ENCODE measurements around the gene RPS6KA1.
"Not testable (repeated sequence)": the region's sequence is repeated elsewhere in the genome, so short reads cannot be mapped to it uniquely, and the experiment has no call there.

Gene RPS6KA1

GRCh38 chr1:26493938-26494337, 35.6 kb upstream of the RPS6KA1 start:
- ATAC-seq (ENCODE audit: low read depth) = no peak
- Histone ChIP-seq H3K27ac (ENCODE audit: poor library complexity, severe bottlenecking) (no peak overlapping the region), H3K36me3 (ENCODE audit: low read depth) (no peaks in the 10 kb centered on the region), H3K9me3 (ENCODE audit: severe bottlenecking) (no peaks in the 10 kb centered on the region), H3K27me3 (ENCODE audit: insufficient read depth, poor library complexity, severe bottlenecking) (no peaks in the 10 kb centered on the region), H3K4me1 (ENCODE audit: insufficient read depth, poor library complexity, severe bottlenecking) (no peaks in the 10 kb centered on the region), H3K4me3 (ENCODE audit: severe bottlenecking) (no peak overlapping the region)
- TF ChIP-seq, protein P1, sequence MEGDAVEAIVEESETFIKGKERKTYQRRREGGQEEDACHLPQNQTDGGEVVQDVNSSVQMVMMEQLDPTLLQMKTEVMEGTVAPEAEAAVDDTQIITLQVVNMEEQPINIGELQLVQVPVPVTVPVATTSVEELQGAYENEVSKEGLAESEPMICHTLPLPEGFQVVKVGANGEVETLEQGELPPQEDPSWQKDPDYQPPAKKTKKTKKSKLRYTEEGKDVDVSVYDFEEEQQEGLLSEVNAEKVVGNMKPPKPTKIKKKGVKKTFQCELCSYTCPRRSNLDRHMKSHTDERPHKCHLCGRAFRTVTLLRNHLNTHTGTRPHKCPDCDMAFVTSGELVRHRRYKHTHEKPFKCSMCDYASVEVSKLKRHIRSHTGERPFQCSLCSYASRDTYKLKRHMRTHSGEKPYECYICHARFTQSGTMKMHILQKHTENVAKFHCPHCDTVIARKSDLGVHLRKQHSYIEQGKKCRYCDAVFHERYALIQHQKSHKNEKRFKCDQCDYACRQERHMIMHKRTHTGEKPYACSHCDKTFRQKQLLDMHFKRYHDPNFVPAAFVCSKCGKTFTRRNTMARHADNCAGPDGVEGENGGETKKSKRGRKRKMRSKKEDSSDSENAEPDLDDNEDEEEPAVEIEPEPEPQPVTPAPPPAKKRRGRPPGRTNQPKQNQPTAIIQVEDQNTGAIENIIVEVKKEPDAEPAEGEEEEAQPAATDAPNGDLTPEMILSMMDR (IDR thresholded peaks at IDR 0.05; ENCODE audit: poor library complexity, severe bottlenecking) = no peak
- DNase-seq (ENCODE audit: low spot score) = no peak

DNA sequence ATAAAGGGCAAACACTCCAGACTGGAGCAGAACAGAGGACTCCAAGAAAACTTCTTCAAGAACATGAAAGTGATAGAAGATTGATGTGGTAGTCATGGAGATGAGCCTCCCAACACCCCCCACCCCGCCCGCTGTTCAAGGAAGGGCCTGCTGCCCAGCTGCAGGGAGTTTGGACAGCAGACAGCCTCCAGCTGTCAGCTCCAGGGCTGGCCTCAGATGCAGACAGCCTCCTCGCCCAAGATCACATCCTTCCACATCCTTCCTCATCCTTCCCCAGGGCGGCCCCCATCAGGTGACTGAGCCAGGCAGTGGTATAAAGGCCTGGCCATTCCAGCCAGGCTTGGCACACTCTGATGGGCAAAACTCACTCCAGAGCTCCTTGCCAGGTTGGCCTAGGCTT, 32.7 kb upstream of the RPS6KA1 start:
- TF ChIP-seq, protein P1 (IDR thresholded peaks at IDR 0.05; ENCODE audit: poor library complexity, severe bottlenecking) = no peak
- no peaks in the 10 kb centered on the region for H3K9me3 ChIP-seq (ENCODE audit: severe bottlenecking)
- peaks cover 4% of the 10 kb centered on the region for H3K4me1 ChIP-seq (ENCODE audit: insufficient read depth, poor library complexity, severe bottlenecking)
- no peaks in the 10 kb centered on the region for H3K27me3 ChIP-seq (ENCODE audit: insufficient read depth, poor library complexity, severe bottlenecking)
- ATAC-seq (ENCODE audit: low read depth) (no peak), DNase-seq (ENCODE audit: low spot score) (no peak)
- H3K27ac ChIP-seq (ENCODE audit: poor library complexity, severe bottlenecking) = no peak overlapping the region
- H3K36me3 ChIP-seq (ENCODE audit: low read depth) = no peaks in the 10 kb centered on the region
- H3K4me3 ChIP-seq (ENCODE audit: severe bottlenecking) = no peak overlapping the region

- no peak overlapping the region for H3K27ac ChIP-seq (ENCODE audit: poor library complexity, severe bottlenecking)
- DNase-seq (ENCODE audit: low spot score) = no peak
- H3K9me3 ChIP-seq (ENCODE audit: severe bottlenecking) = no peaks in the 10 kb centered on the region
- ATAC-seq (ENCODE audit: low read depth) = no peak
- TF ChIP-seq, protein P1 (IDR thresholded peaks at IDR 0.05; ENCODE audit: poor library complexity, severe bottlenecking) = no peak
- H3K27me3 ChIP-seq (ENCODE audit: insufficient read depth, poor library complexity, severe bottlenecking) = no peaks in the 10 kb centered on the region
- H3K4me1 ChIP-seq (ENCODE audit: insufficient read depth, poor library complexity, severe bottlenecking) = peaks cover 4% of the 10 kb centered on the region
- H3K36me3 ChIP-seq (ENCODE audit: low read depth) = no peaks in the 10 kb centered on the region
- H3K4me3 ChIP-seq (ENCODE audit: severe bottlenecking) = no peak overlapping the region
Measured at GRCh38 chr1:26498894-26499293, 30.7 kb upstream of the RPS6KA1 start.

GRCh38 chr1:26500488-26501175, 28.9 kb upstream of the RPS6KA1 start:
- Histone ChIP-seq H3K4me1 (ENCODE audit: insufficient read depth, poor library complexity, severe bottlenecking) (peaks cover 4% of the 10 kb centered on the region), H3K4me3 (ENCODE audit: severe bottlenecking) (peak overlapping the region; percentile 43), H3K9me3 (ENCODE audit: severe bottlenecking) (no peaks in the 10 kb centered on the region), H3K36me3 (ENCODE audit: low read depth) (no peaks in the 10 kb centered on the region), H3K27me3 (ENCODE audit: insufficient read depth, poor library complexity, severe bottlenecking) (no peaks in the 10 kb centered on the region), H3K27ac (ENCODE audit: poor library complexity, severe bottlenecking) (peak overlapping the region; percentile 86)
- TF ChIP-seq, protein P1 (IDR thresholded peaks at IDR 0.05; ENCODE audit: poor library complexity, severe bottlenecking) = peak; percentile 83
- DNase-seq (ENCODE audit: low spot score) (peak; percentile 82), ATAC-seq (ENCODE audit: low read depth) (peak; percentile 80)

- not testable (repeated sequence) for ATAC-seq (ENCODE audit: low read depth); H3K27me3 ChIP-seq (ENCODE audit: insufficient read depth, poor library complexity, severe bottlenecking); H3K9me3 ChIP-seq (ENCODE audit: severe bottlenecking); H3K4me1 ChIP-seq (ENCODE audit: insufficient read depth, poor library complexity, severe bottlenecking); H3K27ac ChIP-seq (ENCODE audit: poor library complexity, severe bottlenecking); H3K36me3 ChIP-seq (ENCODE audit: low read depth); H3K4me3 ChIP-seq (ENCODE audit: severe bottlenecking); DNase-seq (ENCODE audit: low spot score)
Measured at GRCh38 chr1:26510711-26511110, 18.9 kb upstream of the RPS6KA1 start.

- not testable (repeated sequence) for H3K4me1 ChIP-seq (ENCODE audit: insufficient read depth, poor library complexity, severe bottlenecking); H3K4me3 ChIP-seq (ENCODE audit: severe bottlenecking); H3K27me3 ChIP-seq (ENCODE audit: insufficient read depth, poor library complexity, severe bottlenecking); DNase-seq (ENCODE audit: low spot score); H3K27ac ChIP-seq (ENCODE audit: poor library complexity, severe bottlenecking); H3K9me3 ChIP-seq (ENCODE audit: severe bottlenecking); ATAC-seq (ENCODE audit: low read depth); H3K36me3 ChIP-seq (ENCODE audit: low read depth)
Measured at GRCh38 chr1:26515836-26516235, 13.7 kb upstream of the RPS6KA1 start.

All from RWPE2 (cell line).